C4-2B (cell line): ENCODE measurements around the gene SLC25A1.

Experiments used
- ZFX ChIP-seq: fragments of 450-650 bp; IDR thresholded peaks from 2 replicates; pipeline ENCODE4 v1.6.1; 2017
- TF ChIP-seq, protein P1 (sequence below): fragments of 450-650 bp; conservative IDR thresholded peaks from 2 replicates; pipeline ENCODE4 v1.5.1; 2017; ENCODE audit warnings: mild to moderate bottlenecking

DNA sequence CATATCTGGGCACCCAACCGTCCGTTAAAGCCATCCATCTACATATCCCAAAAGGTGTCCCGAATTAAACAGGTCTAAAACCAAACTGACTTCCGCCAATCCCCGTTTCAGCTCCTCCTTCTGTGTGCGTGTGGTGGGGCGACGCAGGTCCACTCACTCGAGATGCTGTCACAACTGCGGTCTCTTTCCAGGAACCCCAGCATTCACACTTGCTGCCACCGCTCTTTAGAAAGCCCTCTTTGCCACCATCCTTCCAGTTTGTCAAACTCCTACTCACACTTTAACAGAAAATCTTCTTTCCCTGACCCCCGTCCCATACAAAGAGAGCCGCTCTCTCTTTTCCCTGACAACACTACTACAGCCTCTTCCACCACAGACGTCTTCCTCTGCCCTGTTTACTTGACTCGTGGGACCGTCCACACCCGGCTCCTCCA lies 34.6 kb downstream of the SLC25A1 start:
- TF ChIP-seq, protein P1, sequence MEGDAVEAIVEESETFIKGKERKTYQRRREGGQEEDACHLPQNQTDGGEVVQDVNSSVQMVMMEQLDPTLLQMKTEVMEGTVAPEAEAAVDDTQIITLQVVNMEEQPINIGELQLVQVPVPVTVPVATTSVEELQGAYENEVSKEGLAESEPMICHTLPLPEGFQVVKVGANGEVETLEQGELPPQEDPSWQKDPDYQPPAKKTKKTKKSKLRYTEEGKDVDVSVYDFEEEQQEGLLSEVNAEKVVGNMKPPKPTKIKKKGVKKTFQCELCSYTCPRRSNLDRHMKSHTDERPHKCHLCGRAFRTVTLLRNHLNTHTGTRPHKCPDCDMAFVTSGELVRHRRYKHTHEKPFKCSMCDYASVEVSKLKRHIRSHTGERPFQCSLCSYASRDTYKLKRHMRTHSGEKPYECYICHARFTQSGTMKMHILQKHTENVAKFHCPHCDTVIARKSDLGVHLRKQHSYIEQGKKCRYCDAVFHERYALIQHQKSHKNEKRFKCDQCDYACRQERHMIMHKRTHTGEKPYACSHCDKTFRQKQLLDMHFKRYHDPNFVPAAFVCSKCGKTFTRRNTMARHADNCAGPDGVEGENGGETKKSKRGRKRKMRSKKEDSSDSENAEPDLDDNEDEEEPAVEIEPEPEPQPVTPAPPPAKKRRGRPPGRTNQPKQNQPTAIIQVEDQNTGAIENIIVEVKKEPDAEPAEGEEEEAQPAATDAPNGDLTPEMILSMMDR: no peak
- no peak for TF ChIP-seq ZFX
